ENCODE results near the gene RNASEH1.

DNA sequence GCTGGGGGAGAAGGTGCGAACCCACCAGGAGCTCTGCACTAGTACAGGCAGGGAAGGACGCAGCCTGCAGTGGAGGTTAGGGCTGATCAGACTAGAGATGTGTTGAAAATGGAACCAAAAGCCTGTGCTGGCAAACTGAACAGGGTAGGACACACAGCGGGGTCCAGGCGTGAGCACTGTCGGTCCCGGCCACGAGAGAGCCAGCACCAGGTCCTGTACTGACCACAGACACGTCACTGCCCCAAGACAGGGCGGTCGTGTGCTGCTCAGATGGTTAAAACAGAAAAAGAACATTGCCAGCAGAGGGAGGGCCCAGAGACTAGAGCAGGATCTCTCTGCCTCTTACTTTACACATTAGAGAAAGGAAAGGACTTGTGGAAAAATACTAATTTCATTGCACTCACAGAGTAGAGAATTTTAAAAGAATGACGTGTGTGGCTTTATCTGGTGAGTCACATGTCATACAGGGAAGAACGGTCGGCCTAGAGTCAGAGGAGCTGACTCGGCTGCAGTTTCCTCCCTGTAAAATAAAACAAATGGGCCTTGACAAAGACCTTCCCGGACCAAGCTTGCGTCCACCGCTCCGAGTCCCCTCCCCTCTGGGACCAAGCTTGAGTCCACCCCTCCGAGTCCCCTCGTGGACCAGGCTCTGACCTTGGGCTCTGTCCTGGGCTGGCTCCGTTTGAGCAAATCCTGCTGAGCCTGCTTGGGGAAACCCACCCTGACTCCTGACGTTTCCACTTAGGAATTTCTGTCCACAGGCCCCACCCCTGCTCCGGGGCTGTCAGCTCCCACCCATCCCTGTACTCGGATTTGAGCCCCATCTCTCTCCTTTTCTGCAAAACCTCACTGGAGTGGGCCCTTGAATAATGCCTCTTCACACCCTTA is 22.1 kb downstream of the RNASEH1 start:
- TF ChIP-seq EZH2 (IDR thresholded peaks at IDR 0.05; ENCODE audit: insufficient read depth, low read length) = no peak
- TF ChIP-seq, protein P1, sequence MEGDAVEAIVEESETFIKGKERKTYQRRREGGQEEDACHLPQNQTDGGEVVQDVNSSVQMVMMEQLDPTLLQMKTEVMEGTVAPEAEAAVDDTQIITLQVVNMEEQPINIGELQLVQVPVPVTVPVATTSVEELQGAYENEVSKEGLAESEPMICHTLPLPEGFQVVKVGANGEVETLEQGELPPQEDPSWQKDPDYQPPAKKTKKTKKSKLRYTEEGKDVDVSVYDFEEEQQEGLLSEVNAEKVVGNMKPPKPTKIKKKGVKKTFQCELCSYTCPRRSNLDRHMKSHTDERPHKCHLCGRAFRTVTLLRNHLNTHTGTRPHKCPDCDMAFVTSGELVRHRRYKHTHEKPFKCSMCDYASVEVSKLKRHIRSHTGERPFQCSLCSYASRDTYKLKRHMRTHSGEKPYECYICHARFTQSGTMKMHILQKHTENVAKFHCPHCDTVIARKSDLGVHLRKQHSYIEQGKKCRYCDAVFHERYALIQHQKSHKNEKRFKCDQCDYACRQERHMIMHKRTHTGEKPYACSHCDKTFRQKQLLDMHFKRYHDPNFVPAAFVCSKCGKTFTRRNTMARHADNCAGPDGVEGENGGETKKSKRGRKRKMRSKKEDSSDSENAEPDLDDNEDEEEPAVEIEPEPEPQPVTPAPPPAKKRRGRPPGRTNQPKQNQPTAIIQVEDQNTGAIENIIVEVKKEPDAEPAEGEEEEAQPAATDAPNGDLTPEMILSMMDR (IDR thresholded peaks at IDR 0.05; ENCODE audit: insufficient read depth, low read depth, low read length) = peak; percentile 24
